Natural killer cell (primary cell): ENCODE measurements around the gene COL20A1. TPM values are rescaled to one million over a fixed set of nuclear protein-coding genes. Genes with fewer than 3 reads are reported as not detected.

Experiments used
- ATAC-seq, 3 donors: fragments of 150-1000 bp in 2 of 3; fragments of 200-7000 bp in 1 of 3; cut with Tn5 transposase; 1 replicate in 1 of 3; 2 replicates in 2 of 3; pipeline ENCODE4 v1.10.0; 2021; ENCODE audit warnings: mild to moderate bottlenecking in 2 of 3, moderate library complexity in 2 of 3
- DNase-seq, 2 donors: peaks; one replicate each; pipeline versions ENCODE4 v3.0.0 to v3.0.0-alpha.2; 2013 to 2021; ENCODE audit warnings: mixed read lengths in 1 of 2
- H3K27ac ChIP-seq: one replicate; pipeline ENCODE4 v1.5.1; 2013; ENCODE audit warnings: mild to moderate bottlenecking, low read length
- H3K27me3 ChIP-seq: one replicate; pipeline ENCODE4 v1.6.1; 2013; ENCODE audit warnings: low read length; ENCODE audit not compliant: control insufficient read depth, insufficient read depth
- H3K36me3 ChIP-seq: one replicate; pipeline ENCODE4 v1.6.1; 2013; ENCODE audit warnings: low read length; ENCODE audit not compliant: control insufficient read depth, insufficient read depth
- H3K4me1 ChIP-seq: one replicate; pipeline ENCODE4 v1.6.1; 2013; ENCODE audit warnings: low read length; ENCODE audit not compliant: control insufficient read depth, insufficient read depth
- H3K4me3 ChIP-seq: one replicate; pipeline ENCODE4 v1.5.1; 2013; ENCODE audit warnings: low read length
- H3K9me3 ChIP-seq: one replicate; pipeline ENCODE4 v1.6.1; 2013; ENCODE audit warnings: low read length; ENCODE audit not compliant: control insufficient read depth, insufficient read depth
- H3K27ac Mint-ChIP-seq, 2 donors: one replicate each; pipeline ENCODE4 v1.8.0; 2022; ENCODE audit warnings: mild to moderate bottlenecking in 2 of 2, mixed read lengths in 2 of 2, moderate library complexity in 1 of 2
- H3K27me3 Mint-ChIP-seq, 2 donors: one replicate each; pipeline ENCODE4 v1.8.0; 2022; ENCODE audit warnings: low read depth in 2 of 2, mixed read lengths in 2 of 2
- H3K36me3 Mint-ChIP-seq: one replicate; pipeline ENCODE4 v1.8.0; 2022; ENCODE audit warnings: mixed read lengths
- H3K4me1 Mint-ChIP-seq, 2 donors: one replicate each; pipeline ENCODE4 v1.8.0; 2022; ENCODE audit warnings: mixed read lengths in 2 of 2
- H3K4me3 Mint-ChIP-seq: one replicate; pipeline ENCODE4 v1.8.0; 2022; ENCODE audit warnings: mild to moderate bottlenecking, moderate library complexity, mixed read lengths
- H3K9me3 Mint-ChIP-seq, 2 donors: one replicate each; pipeline ENCODE4 v1.8.0; 2022; ENCODE audit warnings: mixed read lengths in 2 of 2
- CTCF ChIP-seq: fragments of 200-600 bp; IDR thresholded peaks from one replicate; pipeline ENCODE4 v1.8.0; 2022; ENCODE audit warnings: antibody characterized with exemption
- WGBS: methylation state at CpG from one replicate; pipeline ENCODE4 v1.1.7; 2013; ENCODE audit warnings: missing lambda C conversion rate; ENCODE audit not compliant: insufficient coverage; 5-methylcytosine and 5-hydroxymethylcytosine counted together
- intact Hi-C: fragments of 100-400 bp; cut with micrococcal nuclease; formaldehyde crosslinking; loops from one replicate; pipeline ENCODE4 v1.14.2; 2022
- total RNA-seq, 4 donors: library from RNA; stranded (reverse); fragments of 120-200 nt in 1 of 4; gene quantifications; one replicate each; pipeline versions ENCODE4 v1.2.3 to v1.2.4, GENCODE V29; 2013 to 2022

The COL20A1 gene
- total RNA-seq, 3 donors from 2014 or later (not counting 1 experiment from before 2014, with no cell fraction given): 0.12 to 0.33 TPM; not detected in 1

GRCh38 chr20:63376283-63377250, 83.6 kb downstream of the COL20A1 start:
- Mint-ChIP-seq H3K9me3 (no peaks in the 10 kb centered on the region), H3K36me3 (no peaks in the 10 kb centered on the region), H3K27me3 (peaks cover 7 to 8% of the 10 kb centered on the region in 2 donors), H3K4me1 (no peaks in the 10 kb centered on the region), H3K27ac (no peak overlapping the region), H3K4me3 (no peak overlapping the region)
- ATAC-seq: no peak
- intact Hi-C loops: no loop called here
- Histone ChIP-seq H3K9me3 (no peaks in the 10 kb centered on the region), H3K4me1 (no peaks in the 10 kb centered on the region), H3K36me3 (no peaks in the 10 kb centered on the region), H3K27me3 (peaks cover 4% of the 10 kb centered on the region), H3K4me3 (no peak overlapping the region), H3K27ac (no peak overlapping the region)
- no peak for TF ChIP-seq CTCF
- WGBS: 73% methylated on average over 28 of the region's 31 CpGs
- no peak for DNase-seq

- Histone ChIP-seq H3K9me3 (no peaks in the 10 kb centered on the region), H3K36me3 (no peaks in the 10 kb centered on the region), H3K4me3 (no peak overlapping the region), H3K27ac (no peak overlapping the region), H3K4me1 (no peaks in the 10 kb centered on the region), H3K27me3 (peaks cover 4% of the 10 kb centered on the region)
- ATAC-seq: no peak
- Mint-ChIP-seq H3K4me1 (no peaks in the 10 kb centered on the region), H3K27me3 (peaks cover 7 to 8% of the 10 kb centered on the region in 2 donors), H3K4me3 (no peak overlapping the region), H3K36me3 (no peaks in the 10 kb centered on the region), H3K27ac (no peak overlapping the region), H3K9me3 (no peaks in the 10 kb centered on the region)
- intact Hi-C loops: no loop called here
- DNase-seq: no peak
- 12% methylated on average over 32 of the region's 32 CpGs for WGBS
- TF ChIP-seq CTCF: no peak
These were observed 84.4 kb downstream of the COL20A1 start for GRCh38 chr20:63377256-63377941.

GRCh38 chr20:63377951-63378381, 85.0 kb downstream of the COL20A1 start:
- no peak for DNase-seq
- Mint-ChIP-seq H3K4me3 (no peak overlapping the region), H3K9me3 (no peaks in the 10 kb centered on the region), H3K4me1 (no peaks in the 10 kb centered on the region), H3K36me3 (no peaks in the 10 kb centered on the region), H3K27me3 (peaks cover 7 to 8% of the 10 kb centered on the region in 2 donors), H3K27ac (no peak overlapping the region)
- no peak for TF ChIP-seq CTCF
- 47% methylated on average over 15 of the region's 15 CpGs for WGBS
- H3K27me3 ChIP-seq: peaks cover 4% of the 10 kb centered on the region
- H3K4me3 ChIP-seq: no peak overlapping the region
- H3K9me3 ChIP-seq: no peaks in the 10 kb centered on the region
- intact Hi-C loops: no loop called here
- no peak for ATAC-seq
- no peak overlapping the region for H3K27ac ChIP-seq
- no peaks in the 10 kb centered on the region for H3K36me3 ChIP-seq
- no peaks in the 10 kb centered on the region for H3K4me1 ChIP-seq
